Sigmoid colon (tissue), 7 donors: ENCODE results near the gene OR51I2. TPM values are rescaled to one million over a fixed set of nuclear protein-coding genes. Genes with fewer than 3 reads are reported as not detected.

Experiments used
- DNase-seq: peaks from one replicate; pipeline ENCODE4 v3.0.0-alpha.2; 2019
- H3K27ac ChIP-seq, 4 donors: fragments of 200-600 bp; sonication (generic); one replicate each; pipeline ENCODE4 v1.5.1; 2016 to 2019; ENCODE audit warnings: mild to moderate bottlenecking in 1 of 4
- H3K27me3 ChIP-seq, 3 donors: fragments of 200-600 bp; sonication (generic); one replicate each; pipeline ENCODE4 v1.5.1; 2019; ENCODE audit warnings: mild to moderate bottlenecking in 1 of 3
- H3K36me3 ChIP-seq, 4 donors: fragments of 200-600 bp; sonication (generic); one replicate each; pipeline ENCODE4 v1.5.1; 2016 to 2019
- H3K4me1 ChIP-seq, 4 donors: fragments of 200-600 bp; sonication (generic); one replicate each; pipeline ENCODE4 v1.5.1; 2017 to 2019
- H3K4me3 ChIP-seq, 4 donors: fragments of 200-600 bp; sonication (generic); one replicate each; pipeline ENCODE4 v1.5.1; 2017 to 2019; ENCODE audit warnings: mild to moderate bottlenecking in 2 of 4, moderate library complexity in 1 of 4
- H3K9me3 ChIP-seq, 4 donors: fragments of 200-600 bp in 3 of 4; sonication (generic) in 3 of 4; one replicate each; pipeline versions ENCODE4 v1.5.1 to v1.6.1; 2013 to 2019
- CTCF ChIP-seq, 4 experiments: fragments of 450-650 bp in 3 of 4; fragments of 200-600 bp in 1 of 4; IDR thresholded peaks; one replicate each; pipeline ENCODE4 v1.5.1; 2016 to 2019; ENCODE audit warnings: antibody characterized with exemption in 4 of 4, mild to moderate bottlenecking in 3 of 4, moderate library complexity in 2 of 4
- EP300 ChIP-seq, 4 donors: sonication (generic); formaldehyde crosslinking; IDR thresholded peaks; one replicate each; pipeline ENCODE4 v1.6.1; 2017; ENCODE audit warnings: antibody characterized with exemption in 4 of 4
- POLR2A ChIP-seq, 2 donors: fragments of 450-650 bp; IDR thresholded peaks; one replicate each; pipeline ENCODE4 v1.6.1; 2016; ENCODE audit warnings: antibody characterized with exemption in 2 of 2, mild to moderate bottlenecking in 2 of 2, moderate library complexity in 2 of 2
- POLR2AphosphoS5 ChIP-seq, 4 donors: sonication (generic); formaldehyde crosslinking; IDR thresholded peaks; one replicate each; pipeline ENCODE4 v1.6.1; 2017; ENCODE audit warnings: antibody characterized with exemption in 4 of 4
- WGBS, 2 donors: extraction: QIAGEN DNeasy Blood & Tissue Kit; methylation state at CpG; one replicate each; pipeline ENCODE4 v1.1.7; 2013; 5-methylcytosine and 5-hydroxymethylcytosine counted together
- intact Hi-C: fragments of 100-400 bp; cut with DNase I; formaldehyde crosslinking; loops from one replicate; pipeline ENCODE4 v1.15.1; 2023
- polyA plus RNA-seq, 3 donors: library from polyadenylated mRNA; stranded (reverse); fragments of 200-250 nt; gene quantifications; one replicate each; pipeline ENCODE4 v1.2.3, GENCODE V29; 2013
- total RNA-seq, 4 donors: library from RNA; depleted of rRNA; stranded (reverse); fragments of >200 nt; gene quantifications; one replicate each; pipeline ENCODE4 v1.1.0, GENCODE V29; 2016
- donor health status: healthy with polysubstance abuse.
- donor health status: Bipolar disorder and iron deficiency.
- donor health status: healthy.

Gene OR51I2
- total and polyA plus RNA-seq, 7 donors: not detected

- WGBS, 2 donors: 49 to 55% methylated on average over 5 of the region's 5 CpGs
- no peak for DNase-seq
- H3K4me3 ChIP-seq: no peak overlapping the region
- intact Hi-C loops: no loop called here
- TF ChIP-seq EP300 (IDR thresholded peaks at IDR 0.05) (no peak), CTCF (IDR thresholded peaks at IDR 0.05) (no peak), POLR2AphosphoS5 (IDR thresholded peaks at IDR 0.05) (no peak), POLR2A (IDR thresholded peaks at IDR 0.05) (no peak)
- no peaks in the 10 kb centered on the region for H3K27me3 ChIP-seq
- H3K9me3 ChIP-seq: no peaks in the 10 kb centered on the region
- no peaks in the 10 kb centered on the region for H3K4me1 ChIP-seq
- H3K27ac ChIP-seq: no peak overlapping the region
- H3K36me3 ChIP-seq: no peaks in the 10 kb centered on the region
Observed at GRCh38 chr11:5489576-5490357, 40.6 kb downstream of the OR51I2 start.

GRCh38 chr11:5499671-5500070 lies 50.5 kb downstream of the OR51I2 start:
- intact Hi-C loops: no loop called here
- 72 to 75% methylated on average over 2 of the region's 2 CpGs for WGBS, 2 donors

GRCh38 chr11:5500393-5500801 lies 51.3 kb downstream of the OR51I2 start:
- no peaks in the 10 kb centered on the region for H3K4me1 ChIP-seq
- DNase-seq: no peak
- H3K4me3 ChIP-seq: no peak overlapping the region
- intact Hi-C loops: no loop called here
- 78 to 83% methylated on average over 6 of the region's 6 CpGs for WGBS, 2 donors
- H3K27ac ChIP-seq: no peak overlapping the region
- no peaks in the 10 kb centered on the region for H3K36me3 ChIP-seq
- H3K27me3 ChIP-seq: no peaks in the 10 kb centered on the region
- TF ChIP-seq EP300 (IDR thresholded peaks at IDR 0.05): no peak
- no peak for TF ChIP-seq POLR2AphosphoS5 (IDR thresholded peaks at IDR 0.05)
- no peak for TF ChIP-seq POLR2A (IDR thresholded peaks at IDR 0.05)
- TF ChIP-seq CTCF (IDR thresholded peaks at IDR 0.05): no peak
- no peaks in the 10 kb centered on the region for H3K9me3 ChIP-seq

More at GRCh38 chr11:5499671-5500070, 50.5 kb downstream of the OR51I2 start:
- no peaks in the 10 kb centered on the region for H3K4me1 ChIP-seq
- no peak overlapping the region for H3K27ac ChIP-seq
- DNase-seq: no peak
- H3K4me3 ChIP-seq: no peak overlapping the region
- no peaks in the 10 kb centered on the region for H3K27me3 ChIP-seq
- H3K9me3 ChIP-seq: no peaks in the 10 kb centered on the region
- no peaks in the 10 kb centered on the region for H3K36me3 ChIP-seq
- no peak for TF ChIP-seq EP300 (IDR thresholded peaks at IDR 0.05)
- no peak for TF ChIP-seq POLR2A (IDR thresholded peaks at IDR 0.05)
- no peak for TF ChIP-seq CTCF (IDR thresholded peaks at IDR 0.05)
- no peak for TF ChIP-seq POLR2AphosphoS5 (IDR thresholded peaks at IDR 0.05)

- Histone ChIP-seq H3K27ac (no peak overlapping the region), H3K4me3 (no peak overlapping the region), H3K36me3 (no peaks in the 10 kb centered on the region), H3K9me3 (no peaks in the 10 kb centered on the region), H3K27me3 (no peaks in the 10 kb centered on the region), H3K4me1 (no peaks in the 10 kb centered on the region)
- intact Hi-C loops: no loop called here
- DNase-seq: no peak
- TF ChIP-seq POLR2AphosphoS5 (IDR thresholded peaks at IDR 0.05) (no peak), EP300 (IDR thresholded peaks at IDR 0.05) (no peak), CTCF (IDR thresholded peaks at IDR 0.05) (no peak), POLR2A (IDR thresholded peaks at IDR 0.05) (no peak)
- WGBS, 2 donors: 60 to 77% methylated on average over 2 of the region's 2 CpGs
Observed at GRCh38 chr11:5504403-5504921, 55.3 kb downstream of the OR51I2 start.
